Ectodermal cell (in vitro differentiated cells): ENCODE measurements around the gene FJX1.
"Not testable (repeated sequence)": the region's sequence is repeated elsewhere in the genome, so short reads cannot be mapped to it uniquely, and the experiment has no call there.

Experiments used
- H3K27ac ChIP-seq: 2 replicates; pipeline ENCODE4 v1.7.0; 2013; ENCODE audit warnings: mild to moderate bottlenecking, low read depth, low read length; ENCODE audit not compliant: insufficient read depth, poor library complexity, severe bottlenecking
- H3K27me3 ChIP-seq: 2 replicates; pipeline ENCODE4 v1.7.0; 2013; ENCODE audit warnings: mild to moderate bottlenecking, low read length; ENCODE audit not compliant: insufficient read depth, control insufficient read depth, poor library complexity, severe bottlenecking
- H3K36me3 ChIP-seq: one replicate; pipeline ENCODE4 v1.7.0; 2013; ENCODE audit warnings: low read length; ENCODE audit not compliant: control insufficient read depth, insufficient read depth
- H3K4me1 ChIP-seq: one replicate; pipeline ENCODE4 v1.7.0; 2013; ENCODE audit warnings: low read length; ENCODE audit not compliant: control insufficient read depth, insufficient read depth
- H3K4me3 ChIP-seq: 2 replicates; pipeline ENCODE4 v1.7.0; 2013; ENCODE audit warnings: low read depth, low read length, control low read depth; ENCODE audit not compliant: insufficient read depth
- H3K9me3 ChIP-seq: 2 replicates; pipeline ENCODE4 v1.7.0; 2013; ENCODE audit warnings: mild to moderate bottlenecking, low read length, moderate library complexity; ENCODE audit not compliant: control insufficient read depth
- whole genome bisulfite sequencing, 2 experiments: methylation state at CpG; one replicate each; pipeline ENCODE4 v1.1.7; 2013; ENCODE audit warnings: missing lambda C conversion rate in 2 of 2; 5-methylcytosine and 5-hydroxymethylcytosine counted together

The FJX1 gene

DNA sequence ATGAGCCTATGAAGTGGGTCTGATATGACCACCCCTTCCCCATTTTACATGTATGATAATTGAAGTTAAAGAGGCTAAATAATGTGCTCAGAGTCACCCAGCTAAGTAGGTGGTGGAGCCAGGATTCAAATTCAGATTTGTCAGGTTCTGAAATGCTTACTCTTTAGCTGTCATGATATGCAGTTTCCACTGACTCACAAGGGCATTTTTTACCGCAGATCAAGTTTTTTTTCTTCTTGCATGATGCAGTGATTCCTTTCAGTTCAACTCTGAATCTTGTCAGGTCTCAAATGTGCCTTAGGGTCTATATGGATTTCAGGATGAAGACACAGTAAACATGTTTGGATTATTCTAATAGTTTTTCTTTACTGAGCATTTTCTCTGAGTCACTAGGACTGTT lies 31.7 kb downstream of the FJX1 start:
- Histone ChIP-seq H3K4me3 (no peak overlapping the region), H3K9me3 (no peaks in the 10 kb centered on the region), H3K36me3 (no peaks in the 10 kb centered on the region), H3K4me1 (peaks cover 6% of the 10 kb centered on the region), H3K27ac (no peak overlapping the region), H3K27me3 (peaks cover 5% of the 10 kb centered on the region)
- 91 to 96% methylated on average over 1 of the region's 1 CpG for WGBS, 2 experiments

GRCh38 chr11:35650467-35650866 lies 32.2 kb downstream of the FJX1 start:
- 89 to 92% methylated on average over 4 of the region's 4 CpGs for WGBS, 2 experiments
- Histone ChIP-seq H3K36me3 (no peaks in the 10 kb centered on the region), H3K27ac (no peak overlapping the region), H3K27me3 (peaks cover 5% of the 10 kb centered on the region), H3K4me3 (no peak overlapping the region), H3K9me3 (no peaks in the 10 kb centered on the region), H3K4me1 (peaks cover 10% of the 10 kb centered on the region)

- peaks cover 10% of the 10 kb centered on the region for H3K4me1 ChIP-seq
- H3K9me3 ChIP-seq, result no peaks in the 10 kb centered on the region
- WGBS, 2 experiments, result 95 to 100% methylated on average over 2 of the region's 3 CpGs
- H3K36me3 ChIP-seq, result no peaks in the 10 kb centered on the region
- no peak overlapping the region for H3K27ac ChIP-seq
- H3K4me3 ChIP-seq, result no peak overlapping the region
- H3K27me3 ChIP-seq, result peaks cover 5% of the 10 kb centered on the region
These were observed 33.0 kb downstream of the FJX1 start for GRCh38 chr11:35651263-35651662.

DNA sequence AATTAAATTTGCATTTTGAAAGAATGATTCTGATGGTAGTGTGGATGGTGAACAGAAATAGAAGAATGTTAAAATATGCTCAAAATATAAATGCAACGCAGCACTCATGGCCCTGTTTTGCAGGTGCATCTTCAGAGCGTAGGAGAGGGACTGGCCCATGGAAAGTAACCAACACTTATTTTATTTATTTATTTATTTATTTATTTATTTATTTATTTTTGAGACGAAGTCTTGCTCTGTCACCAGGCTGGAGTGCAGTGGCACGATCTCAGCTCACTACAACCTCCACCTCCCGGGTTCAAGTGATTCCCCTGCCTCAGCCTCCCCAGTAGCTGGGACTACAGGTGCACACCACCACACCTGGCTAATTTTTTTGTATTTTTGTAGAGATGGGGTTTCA lies 34.5 kb downstream of the FJX1 start:
- H3K4me1 ChIP-seq, result peaks cover 10% of the 10 kb centered on the region
- peaks cover 15% of the 10 kb centered on the region for H3K27me3 ChIP-seq
- H3K27ac ChIP-seq, H3K9me3 ChIP-seq, H3K36me3 ChIP-seq, H3K4me3 ChIP-seq: not testable (repeated sequence)
- WGBS, 2 experiments, result 85 to 92% methylated on average over 5 of the region's 5 CpGs

- Histone ChIP-seq H3K4me3 (no peak overlapping the region), H3K27ac (no peak overlapping the region), H3K27me3 (peaks cover 26% of the 10 kb centered on the region), H3K9me3 (no peaks in the 10 kb centered on the region), H3K36me3 (no peaks in the 10 kb centered on the region), H3K4me1 (peaks cover 10% of the 10 kb centered on the region)
- WGBS, 2 experiments, result 18 to 23% methylated on average over 6 of the region's 6 CpGs
These were observed 36.5 kb downstream of the FJX1 start for GRCh38 chr11:35654711-35655110.

DNA sequence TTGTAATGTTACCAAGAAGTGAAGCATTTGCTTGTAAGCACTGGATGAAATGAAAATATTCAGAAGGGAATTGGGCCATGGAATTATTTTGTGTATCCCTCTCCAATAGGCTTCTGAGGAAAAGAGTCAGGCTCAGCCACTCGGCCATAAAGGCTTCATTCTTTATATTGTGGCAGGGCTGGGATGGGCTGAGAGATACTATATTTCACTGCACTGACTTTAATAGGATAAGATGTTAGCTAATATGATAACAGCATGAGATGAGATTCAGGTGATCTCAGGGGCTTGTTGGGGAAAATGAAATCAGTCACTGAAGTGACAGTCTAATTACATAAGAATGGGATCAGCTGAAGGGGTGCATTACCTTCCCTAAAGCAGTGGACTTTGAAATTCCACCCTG lies 37.0 kb downstream of the FJX1 start:
- peaks cover 28% of the 10 kb centered on the region for H3K27me3 ChIP-seq
- H3K4me1 ChIP-seq, result peaks cover 10% of the 10 kb centered on the region
- no peaks in the 10 kb centered on the region for H3K36me3 ChIP-seq
- H3K9me3 ChIP-seq, result no peaks in the 10 kb centered on the region
- H3K27ac ChIP-seq, result no peak overlapping the region
- WGBS, 2 experiments, result 32 to 67% methylated on average over 1 of the region's 1 CpG
- H3K4me3 ChIP-seq, result no peak overlapping the region

DNA sequence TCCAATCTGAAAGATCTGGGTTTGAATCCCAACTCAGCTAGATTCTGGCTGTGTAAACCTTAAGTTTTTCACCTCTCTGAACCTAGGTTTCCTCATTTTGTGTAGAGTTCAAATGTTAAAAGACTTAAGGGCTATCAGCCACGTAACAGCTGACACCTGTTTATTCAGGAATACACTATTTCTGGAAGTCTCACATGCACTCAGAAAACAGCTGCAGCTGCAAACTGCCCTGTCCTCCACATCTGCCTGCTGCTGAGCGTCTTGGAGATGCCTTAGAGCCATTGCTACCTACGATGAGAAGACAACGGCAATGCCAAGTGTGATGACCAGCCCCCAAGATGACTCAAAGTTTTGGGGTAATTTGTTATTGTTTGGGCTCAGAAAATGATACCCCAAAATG lies 37.6 kb downstream of the FJX1 start:
- no peaks in the 10 kb centered on the region for H3K9me3 ChIP-seq
- H3K36me3 ChIP-seq, result no peaks in the 10 kb centered on the region
- H3K4me3 ChIP-seq, result no peak overlapping the region
- no peak overlapping the region for H3K27ac ChIP-seq
- peaks cover 10% of the 10 kb centered on the region for H3K4me1 ChIP-seq
- 84 to 85% methylated on average over 4 of the region's 4 CpGs for WGBS, 2 experiments
- H3K27me3 ChIP-seq, result peaks cover 33% of the 10 kb centered on the region

- Histone ChIP-seq H3K9me3 (no peaks in the 10 kb centered on the region), H3K27me3 (peaks cover 53% of the 10 kb centered on the region), H3K4me1 (peaks cover 10% of the 10 kb centered on the region), H3K4me3 (no peak overlapping the region), H3K36me3 (no peaks in the 10 kb centered on the region), H3K27ac (no peak overlapping the region)
- 69 to 86% methylated on average over 2 to 3 of the region's 3 CpGs for WGBS, 2 experiments
These were observed 40.0 kb downstream of the FJX1 start for GRCh38 chr11:35658020-35658948.

GRCh38 chr11:35661534-35661933 lies 43.3 kb downstream of the FJX1 start:
- Histone ChIP-seq H3K36me3 (peaks cover 18% of the 10 kb centered on the region), H3K4me1 (no peaks in the 10 kb centered on the region), H3K27ac (no peak overlapping the region), H3K4me3 (no peak overlapping the region), H3K9me3 (peaks cover 3% of the 10 kb centered on the region), H3K27me3 (peaks cover 50% of the 10 kb centered on the region)
- 83 to 91% methylated on average over 4 of the region's 5 CpGs for WGBS, 2 experiments

- H3K27ac ChIP-seq, result peak overlapping the region; percentile 38
- 19% methylated on average over 12 of the region's 12 CpGs for WGBS, 2 experiments
- H3K4me3 ChIP-seq, result peak overlapping the region; percentile 57
- peaks cover 3% of the 10 kb centered on the region for H3K9me3 ChIP-seq
- H3K27me3 ChIP-seq, result peaks cover 47% of the 10 kb centered on the region
- H3K36me3 ChIP-seq, result peaks cover 18% of the 10 kb centered on the region
- H3K4me1 ChIP-seq, result no peaks in the 10 kb centered on the region
These were observed 43.9 kb downstream of the FJX1 start for GRCh38 chr11:35662061-35662648.
